ENCODE data around the gene SLMAP.

Gene SLMAP

GRCh38 chr3:57746156-57747010 is 9.7 kb upstream of the SLMAP start:
- H3K4me3 ChIP-seq (ENCODE audit: control insufficient read depth, low read depth, low read length), result no peak overlapping the region
- DNase-seq (ENCODE audit: low read depth), result no peak
- TF ChIP-seq CTCF (IDR thresholded peaks at IDR 0.05; ENCODE audit: control insufficient read depth, insufficient read depth, low read depth, low read length, missing control alignments), result no peak

- TF ChIP-seq CTCF (IDR thresholded peaks at IDR 0.05; ENCODE audit: control insufficient read depth, insufficient read depth, low read depth, low read length, missing control alignments), result no peak
- H3K4me3 ChIP-seq (ENCODE audit: control insufficient read depth, low read depth, low read length), result no peak overlapping the region
- DNase-seq (ENCODE audit: low read depth), result no peak
Observed at GRCh38 chr3:57749542-57749941, 6.6 kb upstream of the SLMAP start.

- no peak overlapping the region for H3K4me3 ChIP-seq (ENCODE audit: control insufficient read depth, low read depth, low read length)
- no peak for TF ChIP-seq CTCF (IDR thresholded peaks at IDR 0.05; ENCODE audit: control insufficient read depth, insufficient read depth, low read depth, low read length, missing control alignments)
- DNase-seq (ENCODE audit: low read depth), result no peak
Observed at GRCh38 chr3:57752307-57752706, 3.8 kb upstream of the SLMAP start.

GRCh38 chr3:57753016-57753415 is 3.1 kb upstream of the SLMAP start:
- no peak overlapping the region for H3K4me3 ChIP-seq (ENCODE audit: control insufficient read depth, low read depth, low read length)
- no peak for TF ChIP-seq CTCF (IDR thresholded peaks at IDR 0.05; ENCODE audit: control insufficient read depth, insufficient read depth, low read depth, low read length, missing control alignments)
- no peak for DNase-seq (ENCODE audit: low read depth)

GRCh38 chr3:57755368-57755675 is 787 bp upstream of the SLMAP start:
- H3K4me3 ChIP-seq (ENCODE audit: control insufficient read depth, low read depth, low read length), result peak overlapping the region; percentile 97
- TF ChIP-seq CTCF (IDR thresholded peaks at IDR 0.05; ENCODE audit: control insufficient read depth, insufficient read depth, low read depth, low read length, missing control alignments), result no peak
- DNase-seq (ENCODE audit: low read depth), result no peak

GRCh38 chr3:57756528-57757401 is 656 bp downstream of the SLMAP start:
- no peak for DNase-seq (ENCODE audit: low read depth)
- TF ChIP-seq CTCF (IDR thresholded peaks at IDR 0.05; ENCODE audit: control insufficient read depth, insufficient read depth, low read depth, low read length, missing control alignments), result no peak
- H3K4me3 ChIP-seq (ENCODE audit: control insufficient read depth, low read depth, low read length), result peak overlapping the region; percentile 97

Measured in AG09309 (cell line).